ENCODE measurements around the gene PAPSS2. TPM values are rescaled to one million over a fixed set of nuclear protein-coding genes. Genes with fewer than 3 reads are reported as not detected.

Gene PAPSS2
- total RNA-seq, 1 experiment from 2014 or later, result 22.1 TPM

GRCh38 chr10:87670586-87670985, 10.9 kb downstream of the PAPSS2 start:
- Mint-ChIP-seq H3K27me3 (ENCODE audit: low read depth) (no peaks in the 10 kb centered on the region), H3K36me3 (peaks cover 12% of the 10 kb centered on the region), H3K9me3 (no peaks in the 10 kb centered on the region), H3K4me1 (peaks cover 10% of the 10 kb centered on the region), H3K27ac (peak overlapping the region; percentile 30; the same call in 1 of the 2 replicates), H3K4me3 (no peak overlapping the region)
- TF ChIP-seq TEAD4 (CRISPR knock-in tag; IDR thresholded peaks at IDR 0.05) (no peak), ZNF121 (CRISPR knock-in tag; IDR thresholded peaks at IDR 0.05) (no peak), ZBTB21 (CRISPR knock-in tag; IDR thresholded peaks at IDR 0.05; ENCODE audit: borderline replicate concordance) (no peak), NR2C2 (CRISPR knock-in tag; IDR thresholded peaks at IDR 0.05) (no peak), CBFB (CRISPR knock-in tag; IDR thresholded peaks at IDR 0.05; ENCODE audit: low read depth) (no peak)
- TF ChIP-seq, protein P1, sequence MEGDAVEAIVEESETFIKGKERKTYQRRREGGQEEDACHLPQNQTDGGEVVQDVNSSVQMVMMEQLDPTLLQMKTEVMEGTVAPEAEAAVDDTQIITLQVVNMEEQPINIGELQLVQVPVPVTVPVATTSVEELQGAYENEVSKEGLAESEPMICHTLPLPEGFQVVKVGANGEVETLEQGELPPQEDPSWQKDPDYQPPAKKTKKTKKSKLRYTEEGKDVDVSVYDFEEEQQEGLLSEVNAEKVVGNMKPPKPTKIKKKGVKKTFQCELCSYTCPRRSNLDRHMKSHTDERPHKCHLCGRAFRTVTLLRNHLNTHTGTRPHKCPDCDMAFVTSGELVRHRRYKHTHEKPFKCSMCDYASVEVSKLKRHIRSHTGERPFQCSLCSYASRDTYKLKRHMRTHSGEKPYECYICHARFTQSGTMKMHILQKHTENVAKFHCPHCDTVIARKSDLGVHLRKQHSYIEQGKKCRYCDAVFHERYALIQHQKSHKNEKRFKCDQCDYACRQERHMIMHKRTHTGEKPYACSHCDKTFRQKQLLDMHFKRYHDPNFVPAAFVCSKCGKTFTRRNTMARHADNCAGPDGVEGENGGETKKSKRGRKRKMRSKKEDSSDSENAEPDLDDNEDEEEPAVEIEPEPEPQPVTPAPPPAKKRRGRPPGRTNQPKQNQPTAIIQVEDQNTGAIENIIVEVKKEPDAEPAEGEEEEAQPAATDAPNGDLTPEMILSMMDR (IDR thresholded peaks at IDR 0.05), result no peak
- CTCF ChIA-PET, result interaction anchor here (0.6 kb wide), 1 partner anchor 105 kb away, joined by 6 read pairs; no protein-coding TSS in a partner anchor
- DNase-seq (ENCODE audit: low spot score) (no peak), ATAC-seq (no peak)
- POLR2A ChIA-PET, result no interaction called here

DNA sequence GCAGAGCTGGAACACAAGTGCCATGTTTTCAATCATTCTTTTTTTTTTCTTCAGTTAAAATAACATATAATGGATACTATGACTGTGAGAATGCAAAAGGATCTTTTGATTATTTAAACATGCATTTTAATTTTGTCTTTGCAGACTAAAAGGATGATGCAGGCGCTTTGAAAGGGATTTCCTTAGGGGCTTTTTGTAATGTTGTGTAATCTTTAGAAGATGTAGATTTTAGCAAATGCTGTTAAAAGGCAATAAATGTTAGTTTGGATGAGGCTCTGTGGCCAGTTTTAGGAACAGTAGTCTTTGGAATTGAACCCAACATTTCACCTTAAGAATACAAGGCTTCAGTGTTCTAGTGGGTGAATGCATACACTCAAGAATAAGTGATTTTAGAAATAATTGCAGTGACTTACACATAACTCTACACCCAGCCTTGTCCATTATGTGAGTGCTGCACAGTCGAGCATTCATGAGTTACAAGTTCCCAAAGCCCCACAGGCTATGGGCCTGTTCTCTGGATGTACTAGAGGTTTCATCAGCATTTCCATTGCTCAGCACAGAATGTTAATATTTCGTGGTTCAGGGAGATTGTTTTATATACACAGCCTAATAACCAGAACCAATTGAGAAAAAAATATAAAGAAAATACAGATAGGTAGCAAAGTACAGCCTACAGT, 11.6 kb downstream of the PAPSS2 start:
- CTCF ChIA-PET, result no interaction called here
- Mint-ChIP-seq H3K4me1 (peaks cover 16% of the 10 kb centered on the region), H3K27me3 (ENCODE audit: low read depth) (no peaks in the 10 kb centered on the region), H3K4me3 (no peak overlapping the region), H3K36me3 (peaks cover 9% of the 10 kb centered on the region), H3K27ac (no peak overlapping the region), H3K9me3 (no peaks in the 10 kb centered on the region)
- ATAC-seq (no peak), DNase-seq (ENCODE audit: low spot score) (no peak)
- POLR2A ChIA-PET, result no interaction called here
- TF ChIP-seq TEAD4 (CRISPR knock-in tag; IDR thresholded peaks at IDR 0.05) (no peak), PRRX2 (CRISPR knock-in tag; IDR thresholded peaks at IDR 0.05) (no peak), ZMAT4 (CRISPR knock-in tag; IDR thresholded peaks at IDR 0.05) (no peak), ZNF425 (CRISPR knock-in tag; conservative IDR thresholded peaks at IDR 0.05) (no peak), FOXP1 (CRISPR knock-in tag; IDR thresholded peaks at IDR 0.05; ENCODE audit: borderline replicate concordance) (no peak), ATF1 (CRISPR knock-in tag; IDR thresholded peaks at IDR 0.05) (no peak), HMGXB4 (CRISPR knock-in tag; IDR thresholded peaks at IDR 0.05) (no peak), TEAD1 (CRISPR knock-in tag; IDR thresholded peaks at IDR 0.05) (no peak), GABPB1 (CRISPR knock-in tag; IDR thresholded peaks at IDR 0.05) (no peak), ZBTB21 (CRISPR knock-in tag; IDR thresholded peaks at IDR 0.05; ENCODE audit: borderline replicate concordance) (no peak), FOXJ3 (CRISPR knock-in tag; IDR thresholded peaks at IDR 0.05; ENCODE audit: borderline replicate concordance) (no peak), NFE2L1 (CRISPR knock-in tag; IDR thresholded peaks at IDR 0.05) (no peak), IRF2 (CRISPR knock-in tag; IDR thresholded peaks at IDR 0.05; ENCODE audit: borderline replicate concordance, low read depth) (no peak)
- TF ChIP-seq, protein P2, sequence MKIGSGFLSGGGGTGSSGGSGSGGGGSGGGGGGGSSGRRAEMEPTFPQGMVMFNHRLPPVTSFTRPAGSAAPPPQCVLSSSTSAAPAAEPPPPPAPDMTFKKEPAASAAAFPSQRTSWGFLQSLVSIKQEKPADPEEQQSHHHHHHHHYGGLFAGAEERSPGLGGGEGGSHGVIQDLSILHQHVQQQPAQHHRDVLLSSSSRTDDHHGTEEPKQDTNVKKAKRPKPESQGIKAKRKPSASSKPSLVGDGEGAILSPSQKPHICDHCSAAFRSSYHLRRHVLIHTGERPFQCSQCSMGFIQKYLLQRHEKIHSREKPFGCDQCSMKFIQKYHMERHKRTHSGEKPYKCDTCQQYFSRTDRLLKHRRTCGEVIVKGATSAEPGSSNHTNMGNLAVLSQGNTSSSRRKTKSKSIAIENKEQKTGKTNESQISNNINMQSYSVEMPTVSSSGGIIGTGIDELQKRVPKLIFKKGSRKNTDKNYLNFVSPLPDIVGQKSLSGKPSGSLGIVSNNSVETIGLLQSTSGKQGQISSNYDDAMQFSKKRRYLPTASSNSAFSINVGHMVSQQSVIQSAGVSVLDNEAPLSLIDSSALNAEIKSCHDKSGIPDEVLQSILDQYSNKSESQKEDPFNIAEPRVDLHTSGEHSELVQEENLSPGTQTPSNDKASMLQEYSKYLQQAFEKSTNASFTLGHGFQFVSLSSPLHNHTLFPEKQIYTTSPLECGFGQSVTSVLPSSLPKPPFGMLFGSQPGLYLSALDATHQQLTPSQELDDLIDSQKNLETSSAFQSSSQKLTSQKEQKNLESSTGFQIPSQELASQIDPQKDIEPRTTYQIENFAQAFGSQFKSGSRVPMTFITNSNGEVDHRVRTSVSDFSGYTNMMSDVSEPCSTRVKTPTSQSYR (CRISPR knock-in tag; IDR thresholded peaks at IDR 0.05), result no peak
- TF ChIP-seq, protein P3, sequence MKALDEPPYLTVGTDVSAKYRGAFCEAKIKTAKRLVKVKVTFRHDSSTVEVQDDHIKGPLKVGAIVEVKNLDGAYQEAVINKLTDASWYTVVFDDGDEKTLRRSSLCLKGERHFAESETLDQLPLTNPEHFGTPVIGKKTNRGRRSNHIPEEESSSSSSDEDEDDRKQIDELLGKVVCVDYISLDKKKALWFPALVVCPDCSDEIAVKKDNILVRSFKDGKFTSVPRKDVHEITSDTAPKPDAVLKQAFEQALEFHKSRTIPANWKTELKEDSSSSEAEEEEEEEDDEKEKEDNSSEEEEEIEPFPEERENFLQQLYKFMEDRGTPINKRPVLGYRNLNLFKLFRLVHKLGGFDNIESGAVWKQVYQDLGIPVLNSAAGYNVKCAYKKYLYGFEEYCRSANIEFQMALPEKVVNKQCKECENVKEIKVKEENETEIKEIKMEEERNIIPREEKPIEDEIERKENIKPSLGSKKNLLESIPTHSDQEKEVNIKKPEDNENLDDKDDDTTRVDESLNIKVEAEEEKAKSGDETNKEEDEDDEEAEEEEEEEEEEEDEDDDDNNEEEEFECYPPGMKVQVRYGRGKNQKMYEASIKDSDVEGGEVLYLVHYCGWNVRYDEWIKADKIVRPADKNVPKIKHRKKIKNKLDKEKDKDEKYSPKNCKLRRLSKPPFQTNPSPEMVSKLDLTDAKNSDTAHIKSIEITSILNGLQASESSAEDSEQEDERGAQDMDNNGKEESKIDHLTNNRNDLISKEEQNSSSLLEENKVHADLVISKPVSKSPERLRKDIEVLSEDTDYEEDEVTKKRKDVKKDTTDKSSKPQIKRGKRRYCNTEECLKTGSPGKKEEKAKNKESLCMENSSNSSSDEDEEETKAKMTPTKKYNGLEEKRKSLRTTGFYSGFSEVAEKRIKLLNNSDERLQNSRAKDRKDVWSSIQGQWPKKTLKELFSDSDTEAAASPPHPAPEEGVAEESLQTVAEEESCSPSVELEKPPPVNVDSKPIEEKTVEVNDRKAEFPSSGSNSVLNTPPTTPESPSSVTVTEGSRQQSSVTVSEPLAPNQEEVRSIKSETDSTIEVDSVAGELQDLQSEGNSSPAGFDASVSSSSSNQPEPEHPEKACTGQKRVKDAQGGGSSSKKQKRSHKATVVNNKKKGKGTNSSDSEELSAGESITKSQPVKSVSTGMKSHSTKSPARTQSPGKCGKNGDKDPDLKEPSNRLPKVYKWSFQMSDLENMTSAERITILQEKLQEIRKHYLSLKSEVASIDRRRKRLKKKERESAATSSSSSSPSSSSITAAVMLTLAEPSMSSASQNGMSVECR (CRISPR knock-in tag; IDR thresholded peaks at IDR 0.05; ENCODE audit: borderline replicate concordance), result no peak

Data from WTC11 (cell line).